WTC11 (cell line): ENCODE measurements around the gene GPC2.

Source experiments
- AFF4 ChIP-seq: sonication (generic); formaldehyde crosslinking; IDR thresholded peaks from 2 replicates; pipeline ENCODE4 v1.8.1; 2023; ENCODE audit warnings: mild to moderate bottlenecking, missing genetic modification reagents, borderline replicate concordance
- CTCF ChIP-seq: fragments of 200-600 bp; IDR thresholded peaks from 2 replicates; pipeline ENCODE4 v1.8.0; 2022; ENCODE audit warnings: antibody characterized with exemption
- ELF4 ChIP-seq: sonication (generic); formaldehyde crosslinking; IDR thresholded peaks from 2 replicates; pipeline ENCODE4 v1.8.1; 2022; ENCODE audit warnings: low read depth, mild to moderate bottlenecking, moderate library complexity, missing genetic modification reagents
- PRRX2 ChIP-seq: fragments of 250-450 bp; sonication (Bioruptor Pico); IDR thresholded peaks from 2 replicates; pipeline ENCODE4 v1.8.0; 2021; ENCODE audit warnings: mild to moderate bottlenecking
- TP53 ChIP-seq: sonication (generic); formaldehyde crosslinking; IDR thresholded peaks from 2 replicates; pipeline ENCODE4 v1.8.1; 2023; ENCODE audit warnings: mild to moderate bottlenecking, missing genetic modification reagents
- USF2 ChIP-seq: sonication (generic); formaldehyde crosslinking; IDR thresholded peaks from 2 replicates; pipeline ENCODE4 v1.8.1; 2023; ENCODE audit warnings: mild to moderate bottlenecking, missing genetic modification reagents, moderate library complexity
- ZBTB43 ChIP-seq: sonication (generic); formaldehyde crosslinking; IDR thresholded peaks from 2 replicates; pipeline ENCODE4 v1.8.1; 2023; ENCODE audit warnings: mild to moderate bottlenecking, missing genetic modification reagents
- ZSCAN18 ChIP-seq: fragments of 250-450 bp; sonication (Bioruptor Pico); IDR thresholded peaks from 2 replicates; pipeline ENCODE4 v2.1.2; 2022; ENCODE audit warnings: mild to moderate bottlenecking, moderate library complexity

GRCh38 chr7:100221767-100222444 is 44.7 kb upstream of the GPC2 start:
- TF ChIP-seq CTCF (no peak), PRRX2 (CRISPR knock-in tag) (no peak), AFF4 (no peak), ZBTB43 (no peak), TP53 (CRISPR knock-in tag) (no peak), USF2 (CRISPR knock-in tag) (no peak), ELF4 (CRISPR knock-in tag) (no peak), ZSCAN18 (CRISPR knock-in tag) (no peak)
